GM18870 (cell line): ENCODE data around the gene GLDC.
"Not testable (repeated sequence)": the region's sequence is repeated elsewhere in the genome, so short reads cannot be mapped to it uniquely, and the experiment has no call there.

ENCODE experiments used
- ATAC-seq: cut with Tn5 transposase; IDR thresholded peaks from one replicate; pipeline ENCODE4 v1.9.1; 2021; ENCODE audit warnings: moderate library complexity; ENCODE audit not compliant: unreplicated experiment

The GLDC gene

GRCh38 chr9:6645355-6646292 is at the start of gene GLDC:
TSS of gene GLDC (minus strand) at chr9:6645729. CDS start at chr9:6645499, 230 bp downstream.
- ATAC-seq: peak; percentile 82

- no peak for ATAC-seq
These were observed 47.4 kb upstream of the GLDC start for GRCh38 chr9:6692881-6693361.

- no peak for ATAC-seq
These were observed 46.9 kb upstream of the GLDC start for GRCh38 chr9:6692433-6692832.

GRCh38 chr9:6690675-6691070 is 45.1 kb upstream of the GLDC start:
- not testable (repeated sequence) for ATAC-seq

GRCh38 chr9:6689893-6690674 is 44.6 kb upstream of the GLDC start:
- ATAC-seq: no peak

GRCh38 chr9:6687180-6687579 is 41.7 kb upstream of the GLDC start:
- ATAC-seq: no peak

GRCh38 chr9:6686396-6686795 is 40.9 kb upstream of the GLDC start:
- ATAC-seq: no peak

- no peak for ATAC-seq
These were observed 36.5 kb upstream of the GLDC start for GRCh38 chr9:6681957-6682501.

- ATAC-seq: peak; percentile 56
These were observed 35.8 kb upstream of the GLDC start for GRCh38 chr9:6681147-6681956.

- ATAC-seq: peak; percentile 5
These were observed 35.2 kb upstream of the GLDC start for GRCh38 chr9:6680797-6681146.

GRCh38 chr9:6677803-6678202 is 32.3 kb upstream of the GLDC start:
- no peak for ATAC-seq

GRCh38 chr9:6676254-6676921 is 30.9 kb upstream of the GLDC start:
- ATAC-seq: no peak

GRCh38 chr9:6675268-6675667 is 29.7 kb upstream of the GLDC start:
- ATAC-seq: no peak

- no peak for ATAC-seq
These were observed 27.9 kb upstream of the GLDC start for GRCh38 chr9:6673326-6674025.

- ATAC-seq: no peak
These were observed 26.6 kb upstream of the GLDC start for GRCh38 chr9:6672118-6672517.

GRCh38 chr9:6671416-6671815 is 25.9 kb upstream of the GLDC start:
- ATAC-seq: no peak

GRCh38 chr9:6669881-6670280 is 24.4 kb upstream of the GLDC start:
- ATAC-seq: no peak

- ATAC-seq: no peak
These were observed 22.2 kb upstream of the GLDC start for GRCh38 chr9:6667633-6668280.

- ATAC-seq: no peak
These were observed 21.6 kb upstream of the GLDC start for GRCh38 chr9:6667080-6667479.
